Measurements from ENCODE around the gene MCM10. TPM values are rescaled to one million over a fixed set of nuclear protein-coding genes. Genes with fewer than 3 reads are reported as not detected.

MCM10 gene
- total and polyA plus RNA-seq, 2 experiments from 2014 or later: 38.2 to 43.0 TPM

DNA sequence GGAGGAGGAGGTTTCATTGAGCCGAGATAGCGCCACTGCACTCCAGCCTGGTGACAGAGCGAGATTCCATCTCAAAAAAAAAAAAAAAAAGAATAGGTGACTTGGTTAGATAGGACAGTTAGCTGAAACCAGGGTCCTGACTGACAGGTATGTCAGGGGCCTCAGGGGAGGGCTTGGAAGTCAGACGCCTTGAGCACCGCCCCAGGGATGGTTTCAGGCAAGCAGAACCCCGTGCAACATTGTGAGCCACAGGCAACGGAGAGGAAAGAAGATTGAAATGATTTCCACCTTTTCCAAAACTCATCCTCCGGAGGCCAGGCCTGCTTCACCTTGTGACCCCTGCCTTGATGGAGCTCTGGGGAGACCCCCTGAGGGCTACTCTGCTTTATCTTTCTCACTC lies 64.2 kb downstream of the MCM10 start:
- TF ChIP-seq CREB1 (CRISPR knock-in tag; IDR thresholded peaks at IDR 0.05; ENCODE audit: low read depth) (no peak), ZNF331 (CRISPR knock-in tag; IDR thresholded peaks at IDR 0.05; ENCODE audit: low read depth) (no peak), JUNB (IDR thresholded peaks at IDR 0.05; ENCODE audit: unreplicated experiment) (no peak), ZNF114 (CRISPR knock-in tag; IDR thresholded peaks at IDR 0.05) (no peak), NANOG (IDR thresholded peaks at IDR 0.05; ENCODE audit: borderline replicate concordance) (no peak)
- TF ChIP-seq, protein P1, sequence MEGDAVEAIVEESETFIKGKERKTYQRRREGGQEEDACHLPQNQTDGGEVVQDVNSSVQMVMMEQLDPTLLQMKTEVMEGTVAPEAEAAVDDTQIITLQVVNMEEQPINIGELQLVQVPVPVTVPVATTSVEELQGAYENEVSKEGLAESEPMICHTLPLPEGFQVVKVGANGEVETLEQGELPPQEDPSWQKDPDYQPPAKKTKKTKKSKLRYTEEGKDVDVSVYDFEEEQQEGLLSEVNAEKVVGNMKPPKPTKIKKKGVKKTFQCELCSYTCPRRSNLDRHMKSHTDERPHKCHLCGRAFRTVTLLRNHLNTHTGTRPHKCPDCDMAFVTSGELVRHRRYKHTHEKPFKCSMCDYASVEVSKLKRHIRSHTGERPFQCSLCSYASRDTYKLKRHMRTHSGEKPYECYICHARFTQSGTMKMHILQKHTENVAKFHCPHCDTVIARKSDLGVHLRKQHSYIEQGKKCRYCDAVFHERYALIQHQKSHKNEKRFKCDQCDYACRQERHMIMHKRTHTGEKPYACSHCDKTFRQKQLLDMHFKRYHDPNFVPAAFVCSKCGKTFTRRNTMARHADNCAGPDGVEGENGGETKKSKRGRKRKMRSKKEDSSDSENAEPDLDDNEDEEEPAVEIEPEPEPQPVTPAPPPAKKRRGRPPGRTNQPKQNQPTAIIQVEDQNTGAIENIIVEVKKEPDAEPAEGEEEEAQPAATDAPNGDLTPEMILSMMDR (conservative IDR thresholded peaks at IDR 0.05; ENCODE audit: low read depth in 2 of 2): no peak
- no peaks in the 10 kb centered on the region for H3K9me3 Mint-ChIP-seq
- Histone ChIP-seq H2AFZ (no peak overlapping the region), H3K9me2 (ENCODE audit: insufficient read depth) (no peaks in the 10 kb centered on the region), H3F3A (replicated peaks; ENCODE audit: low read depth) (no peaks in the 10 kb centered on the region), H3K4me1 (ENCODE audit: insufficient read depth) (peaks cover 12% of the 10 kb centered on the region; the same call in 1 of the 2 replicates), H4K20me1 (replicated peaks; ENCODE audit: insufficient read depth) (no peaks in the 10 kb centered on the region), H3K4me2 (no peak overlapping the region), H3K36me3 (ENCODE audit: insufficient read depth) (no peaks in the 10 kb centered on the region), H3K79me2 (replicated peaks; ENCODE audit: insufficient read depth) (no peaks in the 10 kb centered on the region), H3K27me3 (ENCODE audit: insufficient read depth) (no peaks in the 10 kb centered on the region), H3K4me3 (no peak overlapping the region), H3K27ac (ENCODE audit: low read depth) (no peak overlapping the region)
- peaks cover 2% of the 10 kb centered on the region for H3K27me3 Mint-ChIP-seq (ENCODE audit: insufficient read depth, low read depth, poor library complexity)
- no peak overlapping the region for H3K4me3 Mint-ChIP-seq
- ATAC-seq: no peak
- no peaks in the 10 kb centered on the region; the same call in 2 of the 3 replicates for H3K36me3 Mint-ChIP-seq (ENCODE audit: low read depth)
- no peak for DNase-seq (ENCODE audit: low spot score)
- no peak overlapping the region for H3K27ac Mint-ChIP-seq
- peaks cover 18% of the 10 kb centered on the region for H3K4me1 Mint-ChIP-seq

DNA sequence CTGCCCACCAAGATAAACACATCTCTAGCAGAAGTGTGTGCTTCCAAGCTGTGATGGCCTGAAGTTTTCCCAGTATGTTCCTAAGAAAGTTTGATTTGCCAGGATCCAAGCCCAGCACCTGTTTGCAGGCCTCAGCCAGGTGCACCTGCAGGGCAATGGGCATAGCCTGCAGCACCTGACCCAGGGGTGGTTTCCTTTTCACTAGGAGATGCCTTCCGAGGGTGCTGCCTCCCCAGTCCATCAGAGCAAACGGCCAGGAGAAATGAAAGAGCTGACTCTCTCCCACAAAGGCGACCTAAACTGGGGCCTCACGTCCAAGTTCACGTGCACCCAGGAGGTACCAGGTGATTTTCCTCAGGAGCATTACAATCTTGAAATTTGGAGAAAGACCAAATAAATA lies 65.7 kb downstream of the MCM10 start:
- Mint-ChIP-seq H3K27me3 (ENCODE audit: insufficient read depth, low read depth, poor library complexity) (peaks cover 2% of the 10 kb centered on the region), H3K36me3 (ENCODE audit: low read depth) (no peaks in the 10 kb centered on the region; the same call in 2 of the 3 replicates), H3K4me3 (no peak overlapping the region), H3K9me3 (no peaks in the 10 kb centered on the region), H3K27ac (no peak overlapping the region), H3K4me1 (peaks cover 19% of the 10 kb centered on the region)
- DNase-seq (ENCODE audit: low spot score) (no peak), ATAC-seq (no peak)
- Histone ChIP-seq H3K36me3 (ENCODE audit: insufficient read depth) (no peaks in the 10 kb centered on the region), H3K79me2 (replicated peaks; ENCODE audit: insufficient read depth) (no peaks in the 10 kb centered on the region), H3F3A (replicated peaks; ENCODE audit: low read depth) (peaks cover 3% of the 10 kb centered on the region), H3K4me3 (no peak overlapping the region), H3K27me3 (ENCODE audit: insufficient read depth) (no peaks in the 10 kb centered on the region), H3K4me2 (no peak overlapping the region), H3K9me2 (ENCODE audit: insufficient read depth) (no peaks in the 10 kb centered on the region), H3K4me1 (ENCODE audit: insufficient read depth) (peaks cover 16% of the 10 kb centered on the region), H4K20me1 (replicated peaks; ENCODE audit: insufficient read depth) (no peaks in the 10 kb centered on the region), H2AFZ (no peak overlapping the region), H3K27ac (ENCODE audit: low read depth) (no peak overlapping the region)
- no peak for TF ChIP-seq POLR2AphosphoS5 (IDR thresholded peaks at IDR 0.05; ENCODE audit: low read depth)
- TF ChIP-seq JUNB (IDR thresholded peaks at IDR 0.05; ENCODE audit: unreplicated experiment): no peak
- TF ChIP-seq NANOG (IDR thresholded peaks at IDR 0.05; ENCODE audit: borderline replicate concordance): no peak
- TF ChIP-seq, protein P2, sequence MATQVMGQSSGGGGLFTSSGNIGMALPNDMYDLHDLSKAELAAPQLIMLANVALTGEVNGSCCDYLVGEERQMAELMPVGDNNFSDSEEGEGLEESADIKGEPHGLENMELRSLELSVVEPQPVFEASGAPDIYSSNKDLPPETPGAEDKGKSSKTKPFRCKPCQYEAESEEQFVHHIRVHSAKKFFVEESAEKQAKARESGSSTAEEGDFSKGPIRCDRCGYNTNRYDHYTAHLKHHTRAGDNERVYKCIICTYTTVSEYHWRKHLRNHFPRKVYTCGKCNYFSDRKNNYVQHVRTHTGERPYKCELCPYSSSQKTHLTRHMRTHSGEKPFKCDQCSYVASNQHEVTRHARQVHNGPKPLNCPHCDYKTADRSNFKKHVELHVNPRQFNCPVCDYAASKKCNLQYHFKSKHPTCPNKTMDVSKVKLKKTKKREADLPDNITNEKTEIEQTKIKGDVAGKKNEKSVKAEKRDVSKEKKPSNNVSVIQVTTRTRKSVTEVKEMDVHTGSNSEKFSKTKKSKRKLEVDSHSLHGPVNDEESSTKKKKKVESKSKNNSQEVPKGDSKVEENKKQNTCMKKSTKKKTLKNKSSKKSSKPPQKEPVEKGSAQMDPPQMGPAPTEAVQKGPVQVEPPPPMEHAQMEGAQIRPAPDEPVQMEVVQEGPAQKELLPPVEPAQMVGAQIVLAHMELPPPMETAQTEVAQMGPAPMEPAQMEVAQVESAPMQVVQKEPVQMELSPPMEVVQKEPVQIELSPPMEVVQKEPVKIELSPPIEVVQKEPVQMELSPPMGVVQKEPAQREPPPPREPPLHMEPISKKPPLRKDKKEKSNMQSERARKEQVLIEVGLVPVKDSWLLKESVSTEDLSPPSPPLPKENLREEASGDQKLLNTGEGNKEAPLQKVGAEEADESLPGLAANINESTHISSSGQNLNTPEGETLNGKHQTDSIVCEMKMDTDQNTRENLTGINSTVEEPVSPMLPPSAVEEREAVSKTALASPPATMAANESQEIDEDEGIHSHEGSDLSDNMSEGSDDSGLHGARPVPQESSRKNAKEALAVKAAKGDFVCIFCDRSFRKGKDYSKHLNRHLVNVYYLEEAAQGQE (IDR thresholded peaks at IDR 0.05; ENCODE audit: unreplicated experiment): no peak
- TF ChIP-seq ZNF331 (CRISPR knock-in tag; IDR thresholded peaks at IDR 0.05; ENCODE audit: low read depth): no peak
- TF ChIP-seq, protein P1 (conservative IDR thresholded peaks at IDR 0.05; ENCODE audit: low read depth in 2 of 2): no peak
- no peak for TF ChIP-seq EZH2 (IDR thresholded peaks at IDR 0.05; ENCODE audit: low read depth, unreplicated experiment)

Data from GM23338 (cell line).